HepG2 (cell line): Measurements from ENCODE around the gene CER1. TPM values are rescaled to one million over a fixed set of nuclear protein-coding genes. Genes with fewer than 3 reads are reported as not detected.

Experiments
- ARNTL ChIP-seq: sonication (generic); formaldehyde crosslinking; IDR thresholded peaks from 2 replicates; pipeline ENCODE4 v1.4.0; 2020; ENCODE audit warnings: mild to moderate bottlenecking, missing genetic modification reagents
- CSRNP2 ChIP-seq: sonication (generic); formaldehyde crosslinking; conservative IDR thresholded peaks from 2 replicates; pipeline ENCODE4 v1.8.0; 2022; ENCODE audit warnings: low read depth, missing genetic modification reagents
- IKZF5 ChIP-seq: IDR thresholded peaks from 2 replicates; pipeline ENCODE4 v1.6.1; 2018; ENCODE audit warnings: missing genetic modification reagents, mild to moderate bottlenecking, missing compliant biosample characterization
- IRX3 ChIP-seq: sonication (generic); formaldehyde crosslinking; IDR thresholded peaks from 2 replicates; pipeline ENCODE4 v1.8.1; 2023; ENCODE audit warnings: mild to moderate bottlenecking, low read depth, missing genetic modification reagents, borderline replicate concordance
- LCORL ChIP-seq, 2 experiments: fragments of 450-650 bp in 1 of 2; sonication (generic) in 1 of 2; formaldehyde crosslinking in 1 of 2; IDR thresholded peaks; 2 replicates each; pipeline versions ENCODE4 v1.5.0 to v1.6.1; 2017 to 2020; ENCODE audit warnings: antibody characterized with exemption in 1 of 2, missing genetic modification reagents in 1 of 2
- MATR3 ChIP-seq: sonication (generic); formaldehyde crosslinking; IDR thresholded peaks from 2 replicates; pipeline ENCODE4 v1.4.0; 2020; ENCODE audit warnings: missing genetic modification reagents
- PRMT3 ChIP-seq: sonication (generic); formaldehyde crosslinking; IDR thresholded peaks from 2 replicates; pipeline ENCODE4 v1.8.1; 2022; ENCODE audit warnings: low read depth, mild to moderate bottlenecking, moderate library complexity, missing genetic modification reagents, borderline replicate concordance
- RARA ChIP-seq: IDR thresholded peaks from 2 replicates; pipeline ENCODE4 v1.6.1; 2016; ENCODE audit warnings: missing genetic modification reagents, missing compliant biosample characterization
- REPIN1 ChIP-seq: sonication (generic); formaldehyde crosslinking; IDR thresholded peaks from 2 replicates; pipeline ENCODE4 v1.8.0; 2022; ENCODE audit warnings: missing genetic modification reagents, low read depth, mild to moderate bottlenecking, borderline replicate concordance
- SMAD1 ChIP-seq: sonication (generic); formaldehyde crosslinking; IDR thresholded peaks from 2 replicates; pipeline ENCODE4 v1.4.0; 2020; ENCODE audit warnings: missing genetic modification reagents, low read depth, mild to moderate bottlenecking, borderline replicate concordance
- TBL1XR1 ChIP-seq: fragments of 150-350 bp; IDR thresholded peaks from 2 replicates; pipeline ENCODE4 v1.6.1; 2014; ENCODE audit warnings: borderline replicate concordance, low read length; ENCODE audit not compliant: partially characterized antibody
- TGIF2 ChIP-seq: IDR thresholded peaks from 2 replicates; pipeline ENCODE4 v1.6.1; 2016; ENCODE audit warnings: control low read depth, missing compliant biosample characterization
- TSC22D2 ChIP-seq: sonication (generic); formaldehyde crosslinking; IDR thresholded peaks from 2 replicates; pipeline ENCODE4 v1.5.1; 2020; ENCODE audit warnings: missing genetic modification reagents, mild to moderate bottlenecking, borderline replicate concordance
- ZNF205 ChIP-seq: IDR thresholded peaks from 2 replicates; pipeline ENCODE4 v1.6.1; 2018; ENCODE audit warnings: missing biosample characterization, missing genetic modification reagents
- ZNF557 ChIP-seq: sonication (generic); formaldehyde crosslinking; IDR thresholded peaks from 2 replicates; pipeline ENCODE4 v1.4.0; 2020; ENCODE audit warnings: missing genetic modification reagents
- ZNF570 ChIP-seq: sonication (generic); formaldehyde crosslinking; IDR thresholded peaks from 2 replicates; pipeline ENCODE4 v1.4.0; 2020; ENCODE audit warnings: mild to moderate bottlenecking, missing genetic modification reagents, borderline replicate concordance
- ZNF670 ChIP-seq: sonication (generic); formaldehyde crosslinking; IDR thresholded peaks from 2 replicates; pipeline ENCODE4 v1.8.0; 2022; ENCODE audit warnings: mild to moderate bottlenecking, missing genetic modification reagents, borderline replicate concordance
- ZNF782 ChIP-seq: sonication (generic); formaldehyde crosslinking; IDR thresholded peaks from 2 replicates; pipeline ENCODE4 v1.4.0; 2020; ENCODE audit warnings: missing genetic modification reagents, mild to moderate bottlenecking, borderline replicate concordance
- polyA plus RNA-seq, 8 experiments: library from polyadenylated mRNA; depleted of rRNA in 3 of 8; stranded (reverse) in 7 of 8; unstranded in 1 of 8; fragments of >200 nt; fragmentation: Illumina TruSeq in 4 of 8; extraction: Trizol in 4 of 8; gene quantifications; 2 replicates each; pipeline versions ENCODE4 v1.2.1 to v1.2.3, GENCODE V29; 2011 to 2016; ENCODE audit warnings: low read depth in 4 of 8, missing spikeins in 1 of 8, mixed read lengths in 1 of 8; ENCODE audit not compliant: insufficient read depth in 1 of 8
- total RNA-seq, 5 experiments: library from RNA; depleted of rRNA; stranded (reverse); fragments of >200 nt; fragmentation: Illumina TruSeq; extraction: Trizol; gene quantifications; 2 replicates each; pipeline ENCODE4 v1.2.3, GENCODE V29; 2016; ENCODE audit warnings: low read depth in 1 of 5
- TF ChIP-seq, protein P1 (sequence below): sonication (generic); formaldehyde crosslinking; IDR thresholded peaks from 2 replicates; pipeline ENCODE4 v1.5.1; 2020; ENCODE audit warnings: mild to moderate bottlenecking, missing genetic modification reagents, moderate library complexity
- TF ChIP-seq, protein P2 (sequence below): sonication (generic); formaldehyde crosslinking; IDR thresholded peaks from 2 replicates; pipeline ENCODE4 v1.9.0; 2021; ENCODE audit warnings: missing genetic modification reagents, borderline replicate concordance
- TF ChIP-seq, protein P3 (sequence below): IDR thresholded peaks from 2 replicates; pipeline ENCODE4 v1.6.1; 2016; ENCODE audit warnings: control low read depth

Gene CER1
- total and polyA plus RNA-seq, 2 of the 13 experiments (the other 11 are each of a cell fraction or from before 2014, with no cell fraction given) = 0.18 TPM; not detected in 1

GRCh38 chr9:14693251-14693861, 29.2 kb downstream of the CER1 start, which contains the start of gene ZDHHC21 (continued):
- no peak for TF ChIP-seq CSRNP2 (CRISPR knock-in tag)
- TF ChIP-seq LCORL (IDR thresholded peaks at IDR 0.05) = no peak
- peak; percentile 69; the same call in 1 of the 2 replicates for TF ChIP-seq LCORL (CRISPR knock-in tag; IDR thresholded peaks at IDR 0.05)
- TF ChIP-seq, protein P1, sequence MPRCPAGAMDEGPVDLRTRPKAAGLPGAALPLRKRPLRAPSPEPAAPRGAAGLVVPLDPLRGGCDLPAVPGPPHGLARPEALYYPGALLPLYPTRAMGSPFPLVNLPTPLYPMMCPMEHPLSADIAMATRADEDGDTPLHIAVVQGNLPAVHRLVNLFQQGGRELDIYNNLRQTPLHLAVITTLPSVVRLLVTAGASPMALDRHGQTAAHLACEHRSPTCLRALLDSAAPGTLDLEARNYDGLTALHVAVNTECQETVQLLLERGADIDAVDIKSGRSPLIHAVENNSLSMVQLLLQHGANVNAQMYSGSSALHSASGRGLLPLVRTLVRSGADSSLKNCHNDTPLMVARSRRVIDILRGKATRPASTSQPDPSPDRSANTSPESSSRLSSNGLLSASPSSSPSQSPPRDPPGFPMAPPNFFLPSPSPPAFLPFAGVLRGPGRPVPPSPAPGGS (CRISPR knock-in tag) = no peak
- TF ChIP-seq PRMT3 (CRISPR knock-in tag) = no peak
- TF ChIP-seq REPIN1 (CRISPR knock-in tag) = peak; percentile 50; the same call in 1 of the 2 replicates
- TF ChIP-seq, protein P2, sequence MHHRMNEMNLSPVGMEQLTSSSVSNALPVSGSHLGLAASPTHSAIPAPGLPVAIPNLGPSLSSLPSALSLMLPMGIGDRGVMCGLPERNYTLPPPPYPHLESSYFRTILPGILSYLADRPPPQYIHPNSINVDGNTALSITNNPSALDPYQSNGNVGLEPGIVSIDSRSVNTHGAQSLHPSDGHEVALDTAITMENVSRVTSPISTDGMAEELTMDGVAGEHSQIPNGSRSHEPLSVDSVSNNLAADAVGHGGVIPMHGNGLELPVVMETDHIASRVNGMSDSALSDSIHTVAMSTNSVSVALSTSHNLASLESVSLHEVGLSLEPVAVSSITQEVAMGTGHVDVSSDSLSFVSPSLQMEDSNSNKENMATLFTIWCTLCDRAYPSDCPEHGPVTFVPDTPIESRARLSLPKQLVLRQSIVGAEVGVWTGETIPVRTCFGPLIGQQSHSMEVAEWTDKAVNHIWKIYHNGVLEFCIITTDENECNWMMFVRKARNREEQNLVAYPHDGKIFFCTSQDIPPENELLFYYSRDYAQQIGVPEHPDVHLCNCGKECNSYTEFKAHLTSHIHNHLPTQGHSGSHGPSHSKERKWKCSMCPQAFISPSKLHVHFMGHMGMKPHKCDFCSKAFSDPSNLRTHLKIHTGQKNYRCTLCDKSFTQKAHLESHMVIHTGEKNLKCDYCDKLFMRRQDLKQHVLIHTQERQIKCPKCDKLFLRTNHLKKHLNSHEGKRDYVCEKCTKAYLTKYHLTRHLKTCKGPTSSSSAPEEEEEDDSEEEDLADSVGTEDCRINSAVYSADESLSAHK (CRISPR knock-in tag) = no peak
- TF ChIP-seq ARNTL (CRISPR knock-in tag) = no peak
- TF ChIP-seq ZNF670 (CRISPR knock-in tag) = peak; percentile 43; the same call in 1 of the 2 replicates
- peak; percentile 15; the same call in 1 of the 2 replicates for TF ChIP-seq RARA (CRISPR knock-in tag)
- TF ChIP-seq IRX3 (CRISPR knock-in tag) = no peak
- TF ChIP-seq IKZF5 (CRISPR knock-in tag) = no peak
- no peak for TF ChIP-seq SMAD1 (CRISPR knock-in tag)
- no peak for TF ChIP-seq TGIF2 (CRISPR knock-in tag)
- TF ChIP-seq, protein P3, sequence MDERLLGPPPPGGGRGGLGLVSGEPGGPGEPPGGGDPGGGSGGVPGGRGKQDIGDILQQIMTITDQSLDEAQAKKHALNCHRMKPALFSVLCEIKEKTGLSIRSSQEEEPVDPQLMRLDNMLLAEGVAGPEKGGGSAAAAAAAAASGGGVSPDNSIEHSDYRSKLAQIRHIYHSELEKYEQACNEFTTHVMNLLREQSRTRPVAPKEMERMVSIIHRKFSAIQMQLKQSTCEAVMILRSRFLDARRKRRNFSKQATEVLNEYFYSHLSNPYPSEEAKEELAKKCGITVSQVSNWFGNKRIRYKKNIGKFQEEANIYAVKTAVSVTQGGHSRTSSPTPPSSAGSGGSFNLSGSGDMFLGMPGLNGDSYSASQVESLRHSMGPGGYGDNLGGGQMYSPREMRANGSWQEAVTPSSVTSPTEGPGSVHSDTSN (CRISPR knock-in tag) = no peak
- 0 out of 2 replicates have a peak, but pooled peaks have one; percentile 36 for TF ChIP-seq ZNF205 (CRISPR knock-in tag)
- TF ChIP-seq ZNF570 (CRISPR knock-in tag) = 0 out of 2 replicates have a peak, but pooled peaks have one; percentile 38
- TF ChIP-seq ZNF782 (CRISPR knock-in tag) = peak; percentile 79
- TF ChIP-seq ZNF557 (CRISPR knock-in tag) = no peak
- no peak for TF ChIP-seq TSC22D2
- no peak for TF ChIP-seq TBL1XR1
- no peak for TF ChIP-seq MATR3 (CRISPR knock-in tag)
